HTERT RPE-1 (cell line): Measurements from ENCODE around the gene GPRASP1.
"Not testable (repeated sequence)": the region's sequence is repeated elsewhere in the genome, so short reads cannot be mapped to it uniquely, and the experiment has no call there.

Experiments
- in situ Hi-C: fragments of 300-500 bp; cut with MboI; formaldehyde crosslinking; loops from 4 replicates; pipeline ENCODE4 v1.14.3; 2020; ENCODE audit warnings: low sequenced_read_pairs

GPRASP1 gene

GRCh38 chrX:102651242-102652011, at the start of gene GPRASP1:
Gene GPRASP1 (plus strand): TSS chrX:102651483. CDS start chrX:102653914, 2,431 bp downstream.
- in situ Hi-C loops, result no loop called here

GRCh38 chrX:102604327-102604726, 47.0 kb upstream of the GPRASP1 start:
- in situ Hi-C loops, result no loop called here

- in situ Hi-C loops, result no loop called here
These were observed 45.2 kb upstream of the GPRASP1 start for GRCh38 chrX:102606115-102606514.

- in situ Hi-C loops, result no loop called here
These were observed 40.4 kb upstream of the GPRASP1 start for GRCh38 chrX:102610905-102611304.

GRCh38 chrX:102624105-102624504, 27.2 kb upstream of the GPRASP1 start:
- in situ Hi-C loops, result no loop called here

GRCh38 chrX:102627640-102628039, 23.6 kb upstream of the GPRASP1 start:
- in situ Hi-C loops, result no loop called here

GRCh38 chrX:102637561-102637960, 13.7 kb upstream of the GPRASP1 start:
- in situ Hi-C loops, result no loop called here

GRCh38 chrX:102650903-102651241, 411 bp upstream of the GPRASP1 start:
- in situ Hi-C loops, result no loop called here

GRCh38 chrX:102652031-102652688, 877 bp downstream of the GPRASP1 start:
- in situ Hi-C loops, result no loop called here

GRCh38 chrX:102654696-102655095, 3.4 kb downstream of the GPRASP1 start:
- in situ Hi-C loops, result no loop called here

GRCh38 chrX:102658556-102658955, 7.3 kb downstream of the GPRASP1 start:
- in situ Hi-C loops, result no loop called here

GRCh38 chrX:102659790-102660757, 8.8 kb downstream of the GPRASP1 start:
- in situ Hi-C loops, result no loop called here

GRCh38 chrX:102663820-102664219, 12.5 kb downstream of the GPRASP1 start:
- in situ Hi-C loops, result not testable (repeated sequence)

- in situ Hi-C loops, result not testable (repeated sequence)
These were observed 15.8 kb downstream of the GPRASP1 start for GRCh38 chrX:102667034-102667433.

GRCh38 chrX:102669526-102669925, 18.2 kb downstream of the GPRASP1 start:
- in situ Hi-C loops, result no loop called here

- in situ Hi-C loops, result no loop called here
These were observed 21.6 kb downstream of the GPRASP1 start for GRCh38 chrX:102672856-102673255.

GRCh38 chrX:102677479-102677878, 26.2 kb downstream of the GPRASP1 start:
- in situ Hi-C loops, result not testable (repeated sequence)

- in situ Hi-C loops, result no loop called here
These were observed 33.7 kb downstream of the GPRASP1 start for GRCh38 chrX:102684772-102685520.

GRCh38 chrX:102694749-102695148, 43.5 kb downstream of the GPRASP1 start:
- in situ Hi-C loops, result no loop called here

GRCh38 chrX:102696306-102696705, 45.0 kb downstream of the GPRASP1 start:
- in situ Hi-C loops, result no loop called here

GRCh38 chrX:102697494-102697893, 46.2 kb downstream of the GPRASP1 start:
- in situ Hi-C loops, result no loop called here
